BE2C (cell line): ENCODE data around the gene PARD3B.

Experiments
- DNase-seq: peaks from one replicate; pipeline ENCODE4 v3.0.0-alpha.2; 2020
- H3K27me3 ChIP-seq: fragments of 250-450 bp; sonication (Bioruptor Pico); 2 replicates; pipeline ENCODE4 v1.5.1; 2020; ENCODE audit warnings: mild to moderate bottlenecking
- H3K36me3 ChIP-seq: fragments of 250-450 bp; sonication (Bioruptor Pico); 2 replicates; pipeline ENCODE4 v1.5.1; 2020; ENCODE audit warnings: mild to moderate bottlenecking
- H3K4me1 ChIP-seq: fragments of 250-450 bp; sonication (Bioruptor Pico); 2 replicates; pipeline ENCODE4 v1.5.1; 2020
- H3K4me3 ChIP-seq: 2 replicates; pipeline ENCODE4 v1.5.1; 2011; ENCODE audit warnings: low read depth, low read length
- H3K9me3 ChIP-seq: fragments of 250-450 bp; sonication (Bioruptor Pico); 2 replicates; pipeline ENCODE4 v1.5.1; 2020
- CTCF ChIP-seq: IDR thresholded peaks from 2 replicates; pipeline ENCODE4 v1.5.1; 2012; ENCODE audit warnings: mild to moderate bottlenecking, low read depth, low read length

The PARD3B gene

GRCh38 chr2:205660521-205661124 lies 1115.3 kb downstream of the PARD3B start:
- Histone ChIP-seq H3K9me3 (no peaks in the 10 kb centered on the region), H3K27me3 (no peaks in the 10 kb centered on the region), H3K4me1 (peaks cover 9% of the 10 kb centered on the region), H3K4me3 (no peak overlapping the region), H3K36me3 (no peaks in the 10 kb centered on the region)
- no peak for DNase-seq
- TF ChIP-seq CTCF: no peak

DNA sequence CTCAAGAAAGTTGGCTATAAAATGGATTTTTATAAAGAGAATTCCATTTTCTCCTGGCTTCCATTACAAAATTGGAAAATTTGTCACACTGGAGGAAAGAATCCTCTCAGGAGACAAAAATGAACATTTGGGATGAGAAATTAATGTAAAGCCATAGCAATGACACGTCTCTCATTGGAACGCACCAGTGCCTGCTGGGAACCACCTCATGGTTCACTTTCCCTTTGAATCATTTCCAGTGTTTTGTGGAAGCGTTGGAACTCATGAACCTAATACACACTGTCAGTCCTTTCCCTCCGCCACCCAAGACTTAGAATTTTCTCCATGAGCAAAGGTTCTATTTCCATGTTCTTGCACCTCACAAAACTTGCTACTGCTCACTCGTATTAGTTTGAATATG lies 1116.0 kb downstream of the PARD3B start:
- Histone ChIP-seq H3K9me3 (no peaks in the 10 kb centered on the region), H3K4me3 (no peak overlapping the region), H3K36me3 (no peaks in the 10 kb centered on the region), H3K27me3 (no peaks in the 10 kb centered on the region), H3K4me1 (peaks cover 9% of the 10 kb centered on the region)
- no peak for TF ChIP-seq CTCF
- no peak for DNase-seq

GRCh38 chr2:205662206-205662965 lies 1117.1 kb downstream of the PARD3B start:
- no peak for DNase-seq
- Histone ChIP-seq H3K4me3 (no peak overlapping the region), H3K9me3 (no peaks in the 10 kb centered on the region), H3K27me3 (no peaks in the 10 kb centered on the region), H3K4me1 (peaks cover 9% of the 10 kb centered on the region), H3K36me3 (no peaks in the 10 kb centered on the region)
- TF ChIP-seq CTCF: no peak

- peaks cover under 1% of the 10 kb centered on the region for H3K4me1 ChIP-seq
- no peak overlapping the region for H3K4me3 ChIP-seq
- TF ChIP-seq CTCF: no peak
- no peak for DNase-seq
- no peaks in the 10 kb centered on the region for H3K36me3 ChIP-seq
- no peaks in the 10 kb centered on the region for H3K27me3 ChIP-seq
- no peaks in the 10 kb centered on the region for H3K9me3 ChIP-seq
Measured at GRCh38 chr2:205665791-205666190, 1120.5 kb downstream of the PARD3B start.
